Activated T-cell treated with anti-CD3 and anti-CD28 coated beads, Interleukin-2, amount 50 U/mL, for 72 hours (primary cell): ENCODE measurements around the gene AGTPBP1. TPM values are rescaled to one million over a fixed set of nuclear protein-coding genes. Genes with fewer than 3 reads are reported as not detected.
A peak's percentile ranks its signal among the peaks of the same experiment; 100 is the strongest.

Experiments
- ATAC-seq, 2 donors: fragments of 150-1000 bp; cut with Tn5 transposase; replicated peaks in 1 of 2; 2 replicates each; pipeline ENCODE4 v1.10.0; 2021; ENCODE audit warnings: moderate library complexity in 2 of 2, mild to moderate bottlenecking in 1 of 2
- DNase-seq, 2 donors: peaks; one replicate each; pipeline ENCODE4 v3.0.0; 2021 to 2022; ENCODE audit warnings: mixed read lengths in 1 of 2
- H3K27ac Mint-ChIP-seq: one replicate; pipeline ENCODE4 v1.8.0; 2022; ENCODE audit warnings: mild to moderate bottlenecking, moderate library complexity, mixed read lengths
- H3K27me3 Mint-ChIP-seq: one replicate; pipeline ENCODE4 v1.8.0; 2022; ENCODE audit warnings: low read depth, mixed read lengths
- H3K36me3 Mint-ChIP-seq, 2 donors: one replicate each; pipeline ENCODE4 v1.8.0; 2022; ENCODE audit warnings: mixed read lengths in 2 of 2, mild to moderate bottlenecking in 1 of 2; ENCODE audit not compliant: insufficient read depth in 2 of 2
- H3K4me1 Mint-ChIP-seq: one replicate; pipeline ENCODE4 v1.8.0; 2022; ENCODE audit warnings: low read depth, mixed read lengths
- H3K4me3 Mint-ChIP-seq, 2 donors: one replicate each; pipeline ENCODE4 v1.8.0; 2022; ENCODE audit warnings: mild to moderate bottlenecking in 2 of 2, mixed read lengths in 2 of 2, moderate library complexity in 2 of 2
- H3K9me3 Mint-ChIP-seq, 2 donors: one replicate each; pipeline ENCODE4 v1.8.0; 2022; ENCODE audit warnings: mixed read lengths in 2 of 2
- total RNA-seq, 2 donors: library from RNA; stranded (reverse); gene quantifications; one replicate each; pipeline ENCODE4 v1.2.3, GENCODE V29; 2022

The AGTPBP1 gene
- total RNA-seq, 2 donors from 2014 or later: 52.3 to 58.2 TPM

DNA sequence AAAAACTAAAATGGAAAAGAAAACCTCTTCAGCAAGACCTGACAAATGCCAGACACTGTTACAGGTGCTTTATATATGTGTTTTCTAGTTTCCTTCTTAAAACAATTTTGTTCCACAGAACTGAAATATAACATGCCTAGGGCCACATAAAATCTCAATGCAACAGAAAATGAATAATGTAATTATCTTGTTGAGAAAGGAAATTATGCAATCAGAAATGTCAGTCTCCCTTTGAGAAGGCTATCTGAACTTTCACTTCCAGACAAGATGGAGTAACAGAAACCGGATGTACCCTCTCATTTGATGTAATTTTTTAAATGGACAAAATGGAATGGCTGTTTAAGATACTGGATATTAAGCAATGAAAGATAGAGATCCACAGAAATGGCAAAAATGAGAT, 79.2 kb downstream of the AGTPBP1 start:
- H3K4me3 Mint-ChIP-seq: no peak overlapping the region
- H3K4me1 Mint-ChIP-seq: no peaks in the 10 kb centered on the region
- H3K27me3 Mint-ChIP-seq: no peaks in the 10 kb centered on the region
- H3K27ac Mint-ChIP-seq: no peak overlapping the region
- no peaks in the 10 kb centered on the region for H3K9me3 Mint-ChIP-seq
- DNase-seq (no peak), ATAC-seq (no peak)
- no peaks in the 10 kb centered on the region for H3K36me3 Mint-ChIP-seq

- Mint-ChIP-seq H3K4me3 (no peak overlapping the region), H3K27ac (no peak overlapping the region), H3K4me1 (no peaks in the 10 kb centered on the region), H3K27me3 (no peaks in the 10 kb centered on the region), H3K9me3 (no peaks in the 10 kb centered on the region), H3K36me3 (no peaks in the 10 kb centered on the region)
- DNase-seq (no peak), ATAC-seq (no peak)
Measured at GRCh38 chr9:85658716-85659115, 83.0 kb downstream of the AGTPBP1 start.

DNA sequence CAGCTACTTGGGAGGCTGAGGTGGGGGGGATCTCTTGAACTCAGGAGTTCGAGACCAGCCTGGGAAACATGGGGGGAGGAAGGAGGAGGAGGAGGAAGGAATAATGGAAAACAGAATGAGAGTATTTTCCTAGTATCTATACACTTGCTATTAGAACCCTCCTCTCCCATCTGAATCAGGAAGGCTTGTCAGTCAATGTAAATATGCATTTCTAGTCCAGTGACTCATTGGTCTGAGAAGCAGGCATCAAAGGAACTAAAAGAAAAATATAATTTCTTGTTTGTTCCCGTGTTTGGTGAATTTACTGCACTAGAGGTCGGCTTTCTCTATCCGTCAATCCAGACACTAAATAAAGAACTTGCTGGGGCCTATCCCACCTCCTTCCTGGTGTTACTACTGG, 88.6 kb downstream of the AGTPBP1 start:
- no peaks in the 10 kb centered on the region for H3K4me1 Mint-ChIP-seq
- H3K27me3 Mint-ChIP-seq: no peaks in the 10 kb centered on the region
- peaks cover 3 to 4% of the 10 kb centered on the region in 2 donors for H3K36me3 Mint-ChIP-seq
- DNase-seq (no peak), ATAC-seq (no peak)
- no peaks in the 10 kb centered on the region for H3K9me3 Mint-ChIP-seq
- H3K4me3 Mint-ChIP-seq: no peak overlapping the region
- no peak overlapping the region for H3K27ac Mint-ChIP-seq

DNA sequence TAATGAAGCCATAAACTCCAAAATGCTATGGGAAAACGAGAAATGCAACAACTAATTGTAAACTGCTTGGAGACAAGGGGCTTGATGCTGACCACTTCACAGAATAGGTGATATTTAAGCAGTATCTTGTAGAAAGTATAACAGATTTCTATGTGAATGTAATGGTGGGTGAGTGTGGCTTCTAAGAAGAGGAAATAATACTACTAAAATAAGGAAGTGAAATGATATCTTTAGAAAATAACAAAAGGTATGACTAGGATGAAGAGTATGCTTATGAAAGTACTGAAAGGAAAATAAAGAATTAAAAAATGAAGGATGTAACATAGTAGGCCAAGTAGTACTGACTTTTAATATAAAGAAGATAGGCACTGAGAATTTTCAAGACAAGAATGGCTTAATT, 94.2 kb downstream of the AGTPBP1 start:
- ATAC-seq (no peak), DNase-seq (no peak)
- H3K4me3 Mint-ChIP-seq: no peak overlapping the region
- H3K27ac Mint-ChIP-seq: no peak overlapping the region
- H3K27me3 Mint-ChIP-seq: no peaks in the 10 kb centered on the region
- peaks cover 1 to 5% of the 10 kb centered on the region in 2 donors for H3K36me3 Mint-ChIP-seq
- H3K4me1 Mint-ChIP-seq: peaks cover 4% of the 10 kb centered on the region
- H3K9me3 Mint-ChIP-seq: no peaks in the 10 kb centered on the region

DNA sequence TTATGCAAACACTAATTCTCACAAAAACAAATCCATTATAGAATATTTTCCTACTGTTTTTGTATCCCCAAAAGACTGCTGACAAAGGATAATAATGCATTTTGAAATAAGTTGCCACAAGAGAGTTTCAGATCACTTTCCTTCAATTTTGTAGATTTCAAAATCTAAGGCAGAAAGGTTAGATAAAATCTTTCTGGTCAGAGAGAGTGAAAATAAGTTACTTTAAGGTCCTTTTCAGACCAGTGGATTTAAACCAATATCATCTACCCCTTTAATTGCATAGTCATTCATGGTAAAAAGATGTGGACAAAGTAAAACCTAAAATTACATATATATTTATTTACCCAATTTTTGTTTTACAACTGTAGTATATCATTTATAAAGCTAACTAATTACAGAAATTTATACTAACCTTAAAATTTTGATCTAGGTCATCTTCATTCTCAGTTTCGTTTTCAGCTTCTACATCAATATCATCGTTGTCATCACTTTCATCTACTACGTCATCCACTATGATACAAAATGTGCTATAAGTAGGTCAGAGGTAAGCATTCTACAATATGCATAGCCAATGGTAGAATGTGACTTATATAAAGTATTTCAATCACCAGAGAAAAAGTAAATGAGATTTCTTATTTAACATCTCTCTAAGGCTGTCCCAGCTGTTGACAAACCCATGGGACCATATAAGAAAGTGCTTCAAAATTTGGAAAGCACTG, 95.7 kb downstream of the AGTPBP1 start:
- H3K27ac Mint-ChIP-seq: no peak overlapping the region
- H3K4me1 Mint-ChIP-seq: peaks cover 4% of the 10 kb centered on the region
- no peak for DNase-seq
- H3K27me3 Mint-ChIP-seq: no peaks in the 10 kb centered on the region
- peak in 1 of 2 donors; percentile 52 for ATAC-seq
- no peaks in the 10 kb centered on the region for H3K9me3 Mint-ChIP-seq
- no peak overlapping the region for H3K4me3 Mint-ChIP-seq
- H3K36me3 Mint-ChIP-seq: peaks cover 1 to 5% of the 10 kb centered on the region in 2 donors

GRCh38 chr9:85640425-85640824, 101.3 kb downstream of the AGTPBP1 start:
- H3K36me3 Mint-ChIP-seq: peaks cover 1 to 2% of the 10 kb centered on the region in 2 donors
- no peaks in the 10 kb centered on the region for H3K27me3 Mint-ChIP-seq
- no peak overlapping the region for H3K27ac Mint-ChIP-seq
- DNase-seq (no peak), ATAC-seq (no peak)
- H3K4me1 Mint-ChIP-seq: no peaks in the 10 kb centered on the region
- no peak overlapping the region for H3K4me3 Mint-ChIP-seq
- no peaks in the 10 kb centered on the region for H3K9me3 Mint-ChIP-seq

GRCh38 chr9:85639675-85640186, 102.0 kb downstream of the AGTPBP1 start:
- H3K4me1 Mint-ChIP-seq: no peaks in the 10 kb centered on the region
- H3K36me3 Mint-ChIP-seq: peaks cover 1 to 2% of the 10 kb centered on the region in 2 donors
- H3K4me3 Mint-ChIP-seq: no peak overlapping the region
- no peaks in the 10 kb centered on the region for H3K9me3 Mint-ChIP-seq
- no peak overlapping the region for H3K27ac Mint-ChIP-seq
- no peak for ATAC-seq
- no peaks in the 10 kb centered on the region for H3K27me3 Mint-ChIP-seq
- DNase-seq: no peak

DNA sequence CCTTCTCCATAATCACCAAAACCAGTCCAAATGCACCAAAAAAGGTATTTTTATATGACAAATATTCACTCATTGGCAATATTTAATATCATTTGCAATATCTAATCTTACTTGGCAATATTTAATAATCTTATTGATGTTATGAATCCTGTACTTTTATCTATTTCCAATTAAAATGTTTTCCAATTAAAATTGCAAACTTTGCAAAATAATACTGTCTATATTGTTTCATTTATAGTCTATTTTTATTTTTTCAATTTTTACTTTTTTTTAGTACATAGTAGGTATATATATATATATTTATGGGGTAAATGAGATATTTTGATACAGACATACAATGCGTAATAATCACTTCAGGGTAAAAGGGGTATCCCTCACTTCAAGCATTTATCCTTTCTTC, 109.9 kb downstream of the AGTPBP1 start:
- ATAC-seq (no peak), DNase-seq (no peak)
- Mint-ChIP-seq H3K9me3 (no peaks in the 10 kb centered on the region), H3K4me3 (no peak overlapping the region), H3K4me1 (no peaks in the 10 kb centered on the region), H3K27me3 (no peaks in the 10 kb centered on the region), H3K27ac (no peak overlapping the region), H3K36me3 (peaks cover 1 to 8% of the 10 kb centered on the region in 2 donors)

DNA sequence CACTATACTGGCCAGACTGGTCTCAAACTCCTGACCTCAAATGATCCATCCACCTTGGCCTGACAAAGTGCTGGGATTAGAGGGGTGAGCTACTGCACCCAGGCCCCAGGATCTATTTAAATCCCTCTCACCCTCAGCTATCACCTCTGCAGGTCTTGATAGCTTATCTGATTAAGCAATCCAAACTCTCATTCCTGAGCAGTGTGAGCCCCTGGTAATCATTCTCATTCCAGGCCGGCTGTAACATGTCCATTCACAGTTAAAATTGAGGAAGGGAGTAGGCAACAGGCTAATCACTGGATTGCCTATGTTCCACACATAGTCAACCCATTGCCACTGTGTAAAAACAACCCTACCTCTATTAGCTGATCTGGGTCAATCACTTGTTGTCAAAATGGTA, 111.1 kb downstream of the AGTPBP1 start:
- ATAC-seq (no peak), DNase-seq (no peak)
- no peaks in the 10 kb centered on the region for H3K4me1 Mint-ChIP-seq
- no peak overlapping the region for H3K4me3 Mint-ChIP-seq
- H3K27me3 Mint-ChIP-seq: no peaks in the 10 kb centered on the region
- H3K9me3 Mint-ChIP-seq: no peaks in the 10 kb centered on the region
- no peak overlapping the region for H3K27ac Mint-ChIP-seq
- H3K36me3 Mint-ChIP-seq: peaks cover 0 to 7% of the 10 kb centered on the region in 2 donors

DNA sequence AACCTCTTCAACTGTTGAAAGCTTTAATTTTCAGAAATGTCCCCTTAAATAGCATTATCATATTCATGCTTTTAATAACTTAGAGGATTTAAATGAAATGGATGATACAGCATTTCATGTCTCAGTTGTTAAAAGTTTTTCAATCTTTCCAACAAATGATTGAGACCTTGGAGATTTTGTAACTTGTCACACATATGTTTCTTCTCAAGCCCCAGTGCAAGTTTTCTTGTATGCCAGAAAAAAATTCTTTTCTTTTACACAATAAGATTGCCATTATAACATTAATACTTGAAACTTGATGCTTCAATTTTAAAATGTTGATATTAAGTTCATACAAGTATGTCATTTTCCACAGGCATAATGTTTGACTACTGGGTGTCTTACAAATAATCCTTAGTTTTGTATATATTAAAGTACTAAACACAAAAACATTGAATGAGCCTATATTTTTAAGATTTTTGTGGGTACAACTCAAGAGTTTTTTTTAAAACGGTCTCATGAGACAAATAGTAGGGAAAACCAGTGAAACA, 124.5 kb downstream of the AGTPBP1 start:
- no peak overlapping the region for H3K4me3 Mint-ChIP-seq
- H3K4me1 Mint-ChIP-seq: no peaks in the 10 kb centered on the region
- no peaks in the 10 kb centered on the region for H3K36me3 Mint-ChIP-seq
- H3K27me3 Mint-ChIP-seq: no peaks in the 10 kb centered on the region
- DNase-seq (no peak), ATAC-seq (no peak)
- H3K27ac Mint-ChIP-seq: no peak overlapping the region
- H3K9me3 Mint-ChIP-seq: no peaks in the 10 kb centered on the region

DNA sequence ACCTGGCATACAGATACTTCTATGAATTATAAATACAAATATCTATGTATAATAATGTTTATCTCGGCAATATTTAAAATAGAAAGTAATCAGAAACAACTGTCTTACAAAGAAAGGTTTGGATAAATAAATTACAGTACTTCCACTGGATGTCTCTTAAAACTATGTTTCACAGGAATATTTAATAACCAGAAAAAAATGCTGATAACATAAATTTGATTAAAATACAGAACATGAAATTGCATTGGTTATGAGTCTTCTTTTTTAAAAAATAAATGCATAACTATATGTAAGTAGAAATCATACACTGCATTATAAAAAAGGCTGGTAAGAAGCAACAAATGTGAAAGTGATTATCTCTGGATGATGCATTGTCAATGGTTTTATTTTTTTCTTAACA, 126.0 kb downstream of the AGTPBP1 start:
- no peak for ATAC-seq

DNA sequence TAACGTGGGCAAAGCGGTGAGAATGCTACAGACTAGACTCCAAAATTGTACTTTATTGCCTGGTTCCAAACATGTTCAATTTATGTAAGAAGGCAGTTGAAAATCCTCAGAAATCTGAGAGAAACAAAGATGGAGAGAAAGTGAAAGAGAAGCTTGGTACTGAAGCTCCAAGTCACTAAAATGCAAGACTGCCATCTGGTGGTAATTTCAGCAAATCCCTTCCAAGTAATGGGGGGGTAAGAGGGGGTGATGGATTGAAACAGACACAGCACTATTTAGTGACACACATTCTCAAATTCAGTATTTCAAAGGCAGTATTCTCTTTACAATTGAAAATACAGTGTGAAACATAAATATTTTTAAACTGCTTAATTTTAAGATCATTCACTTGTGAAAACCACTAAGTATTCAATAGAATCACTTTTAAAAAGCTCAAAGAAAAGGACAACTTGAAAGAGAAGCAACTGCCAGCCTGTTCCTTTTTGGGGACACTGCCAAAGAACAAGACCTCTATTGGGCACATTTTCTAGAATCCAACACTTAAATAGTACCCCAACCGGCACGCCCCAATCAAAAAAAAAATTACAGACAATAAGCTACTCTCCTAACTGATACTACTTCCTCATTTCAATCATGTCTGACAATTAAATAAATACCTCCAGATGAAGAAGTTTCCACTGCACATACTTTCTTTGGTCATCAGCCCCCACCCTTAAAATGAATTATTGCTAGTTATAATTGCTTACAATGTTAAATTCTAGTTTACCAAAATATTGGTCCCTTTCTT, 131.5 kb downstream of the AGTPBP1 start:
- peak; percentile 73 to 87 for ATAC-seq
- DNase-seq: peak; percentile 31 to 42
- Mint-ChIP-seq H3K4me1 (peaks cover 8% of the 10 kb centered on the region), H3K27me3 (no peaks in the 10 kb centered on the region), H3K4me3 (peak overlapping the region; percentile 50 to 55), H3K27ac (peak overlapping the region; percentile 95), H3K36me3 (peaks cover 0 to 1% of the 10 kb centered on the region in 2 donors), H3K9me3 (no peaks in the 10 kb centered on the region)

More for the DNA sequence above, 126.0 kb downstream of the AGTPBP1 start:
- Mint-ChIP-seq H3K27ac (no peak overlapping the region), H3K4me3 (no peak overlapping the region), H3K36me3 (no peaks in the 10 kb centered on the region), H3K9me3 (no peaks in the 10 kb centered on the region), H3K27me3 (no peaks in the 10 kb centered on the region), H3K4me1 (no peaks in the 10 kb centered on the region)
- no peak for DNase-seq

- ATAC-seq: no peak
- Mint-ChIP-seq H3K4me3 (no peak overlapping the region), H3K36me3 (peaks cover 0 to 4% of the 10 kb centered on the region in 2 donors), H3K4me1 (peaks cover 11% of the 10 kb centered on the region), H3K27me3 (no peaks in the 10 kb centered on the region), H3K9me3 (no peaks in the 10 kb centered on the region), H3K27ac (no peak overlapping the region)
- DNase-seq: no peak
Measured at GRCh38 chr9:85605905-85606304, 135.8 kb downstream of the AGTPBP1 start.
